Measurements from ENCODE around the gene VRK3.
"Not testable (repeated sequence)": the region's sequence is repeated elsewhere in the genome, so short reads cannot be mapped to it uniquely, and the experiment has no call there.

The VRK3 gene

GRCh38 chr19:49952479-49952836, 72.7 kb downstream of the VRK3 start:
- TF ChIP-seq CTCF (IDR thresholded peaks at IDR 0.05; ENCODE audit: low read depth, low read length, missing control alignments) = no peak
- DNase-seq (ENCODE audit: extremely low read depth, low read depth) = no peak
- H3K4me3 ChIP-seq (replicated peaks; ENCODE audit: low read depth, low read length) = no peak overlapping the region

- no peak for DNase-seq (ENCODE audit: extremely low read depth, low read depth)
- H3K4me3 ChIP-seq (replicated peaks; ENCODE audit: low read depth, low read length) = no peak overlapping the region
- TF ChIP-seq CTCF (IDR thresholded peaks at IDR 0.05; ENCODE audit: low read depth, low read length, missing control alignments) = no peak
Observed at GRCh38 chr19:49951806-49952478, 73.2 kb downstream of the VRK3 start.

GRCh38 chr19:49950956-49951526, 74.1 kb downstream of the VRK3 start:
- no peak overlapping the region for H3K4me3 ChIP-seq (replicated peaks; ENCODE audit: low read depth, low read length)
- DNase-seq (ENCODE audit: extremely low read depth, low read depth) = no peak
- TF ChIP-seq CTCF (IDR thresholded peaks at IDR 0.05; ENCODE audit: low read depth, low read length, missing control alignments) = no peak

- no peak overlapping the region for H3K4me3 ChIP-seq (replicated peaks; ENCODE audit: low read depth, low read length)
- no peak for DNase-seq (ENCODE audit: extremely low read depth, low read depth)
- TF ChIP-seq CTCF (IDR thresholded peaks at IDR 0.05; ENCODE audit: low read depth, low read length, missing control alignments) = no peak
Observed at GRCh38 chr19:49950590-49950948, 74.6 kb downstream of the VRK3 start.

- DNase-seq (ENCODE audit: extremely low read depth, low read depth) = no peak
- H3K4me3 ChIP-seq (replicated peaks; ENCODE audit: low read depth, low read length) = no peak overlapping the region
- no peak for TF ChIP-seq CTCF (IDR thresholded peaks at IDR 0.05; ENCODE audit: low read depth, low read length, missing control alignments)
Observed at GRCh38 chr19:49949742-49950589, 75.2 kb downstream of the VRK3 start.

- no peak overlapping the region for H3K4me3 ChIP-seq (replicated peaks; ENCODE audit: low read depth, low read length)
- no peak for TF ChIP-seq CTCF (IDR thresholded peaks at IDR 0.05; ENCODE audit: low read depth, low read length, missing control alignments)
- DNase-seq (ENCODE audit: extremely low read depth, low read depth) = no peak
Observed at GRCh38 chr19:49946415-49946814, 78.8 kb downstream of the VRK3 start.

- not testable (repeated sequence) for DNase-seq (ENCODE audit: extremely low read depth, low read depth); H3K4me3 ChIP-seq (replicated peaks; ENCODE audit: low read depth, low read length)
Observed at GRCh38 chr19:49944567-49944966, 80.6 kb downstream of the VRK3 start.

All from HFF-Myc (cell line).